Kidney tubule cell (primary cell): ENCODE data around the gene GPR141.
"Not testable (repeated sequence)": the region's sequence is repeated elsewhere in the genome, so short reads cannot be mapped to it uniquely, and the experiment has no call there.

Experiments used
- DNase-seq: peaks from one replicate; pipeline ENCODE4 v3.0.0-alpha.2; 2018; ENCODE audit warnings: low spot score

GPR141 gene

DNA sequence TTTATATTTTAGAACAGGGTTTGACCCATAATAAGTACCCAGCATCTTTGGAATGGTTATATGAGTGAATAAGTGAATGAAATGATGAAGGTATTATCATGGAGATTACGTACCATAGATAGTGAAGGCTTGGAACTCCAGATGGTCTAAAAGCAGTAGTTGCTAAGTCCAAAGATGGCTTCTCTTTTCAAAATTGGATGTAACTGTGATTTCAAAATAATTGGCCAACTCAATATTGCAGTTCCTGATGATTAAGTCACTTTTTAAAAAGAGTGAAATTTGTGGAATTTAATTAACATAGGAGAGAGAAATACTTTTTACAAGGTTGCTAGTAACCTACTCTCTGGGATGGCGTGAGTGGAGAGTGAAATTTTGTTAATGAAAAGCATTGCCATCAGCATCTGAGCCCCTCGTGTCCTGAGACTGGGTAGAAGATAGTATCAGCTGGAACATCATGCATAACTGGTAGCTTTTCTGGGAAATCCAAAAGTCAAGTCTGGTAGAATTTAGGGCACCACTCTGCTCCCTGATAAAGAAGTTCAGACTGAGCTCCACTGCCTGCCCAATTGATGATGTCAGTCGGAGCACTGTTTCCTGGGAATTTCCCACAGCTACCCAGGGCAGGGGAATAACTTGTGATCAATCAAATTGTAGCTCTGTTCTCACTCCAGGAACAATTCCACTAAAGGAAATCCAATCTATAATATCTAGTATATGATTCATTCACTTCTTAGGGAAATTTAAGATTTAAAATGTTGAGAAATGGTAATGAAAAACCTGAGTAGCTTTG is 3.2 kb downstream of the GPR141 start:
- DNase-seq = peak; percentile 11

DNA sequence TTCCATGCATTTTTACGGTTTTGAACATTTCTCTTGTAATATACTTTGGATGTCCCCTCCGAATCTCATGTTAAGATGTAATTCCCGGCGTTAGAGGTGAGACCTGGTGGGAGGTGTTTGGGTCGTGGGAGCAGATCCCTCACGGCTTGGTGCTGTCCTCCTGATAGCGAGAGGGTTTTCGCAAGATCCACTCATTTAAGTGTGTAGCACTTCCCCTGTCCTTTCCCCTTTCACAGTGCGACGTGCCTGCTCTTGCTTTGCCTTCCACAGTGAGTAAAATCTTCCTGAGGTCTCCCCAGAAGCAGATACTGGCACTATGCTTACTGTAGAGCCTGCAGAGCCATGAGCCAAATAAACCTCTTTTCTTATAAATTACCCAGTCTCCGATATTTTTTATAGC is 6.6 kb downstream of the GPR141 start:
- DNase-seq = no peak

DNA sequence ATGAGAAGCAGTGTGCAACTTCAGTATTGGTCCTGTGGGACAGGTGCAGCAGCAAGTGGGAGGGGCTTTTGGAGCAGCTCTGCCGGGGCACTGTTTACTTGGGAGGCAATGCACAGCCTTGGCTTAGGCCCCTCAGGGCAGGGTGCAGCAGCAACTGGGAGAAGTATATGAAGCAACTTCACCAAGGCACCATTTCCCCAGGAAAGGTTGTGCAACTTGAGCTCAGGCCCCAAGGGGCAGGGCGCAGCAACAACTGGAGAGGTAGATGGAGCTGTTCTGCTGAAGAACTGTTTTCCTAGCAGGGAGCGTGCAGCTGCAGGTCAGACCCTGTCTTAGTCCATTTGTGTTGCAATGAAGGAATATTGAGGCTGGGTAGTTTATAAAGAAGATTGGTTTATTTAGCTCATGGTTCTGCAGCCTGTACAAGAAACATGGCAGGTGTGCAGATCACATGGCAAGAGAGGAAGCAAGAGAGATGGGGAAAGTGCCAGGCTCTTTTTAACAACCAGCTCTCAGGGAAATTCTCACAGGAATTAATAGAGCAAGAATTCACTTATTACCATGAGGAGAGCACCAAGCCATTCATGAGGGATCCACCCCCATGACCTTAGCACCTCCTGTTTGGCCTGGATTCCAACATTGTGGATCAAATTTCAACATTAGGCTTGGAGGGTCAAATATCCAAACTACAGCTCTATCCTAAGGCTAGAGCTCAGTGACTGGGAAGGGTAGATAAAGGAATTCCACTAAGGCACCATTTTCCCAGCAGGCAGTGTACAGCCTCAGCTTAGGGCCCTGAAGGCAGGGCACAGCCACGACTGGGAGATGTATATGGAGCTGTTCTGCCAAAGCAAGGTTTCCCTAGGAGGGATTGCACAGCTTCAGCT is 10.9 kb downstream of the GPR141 start:
- no peak for DNase-seq

DNA sequence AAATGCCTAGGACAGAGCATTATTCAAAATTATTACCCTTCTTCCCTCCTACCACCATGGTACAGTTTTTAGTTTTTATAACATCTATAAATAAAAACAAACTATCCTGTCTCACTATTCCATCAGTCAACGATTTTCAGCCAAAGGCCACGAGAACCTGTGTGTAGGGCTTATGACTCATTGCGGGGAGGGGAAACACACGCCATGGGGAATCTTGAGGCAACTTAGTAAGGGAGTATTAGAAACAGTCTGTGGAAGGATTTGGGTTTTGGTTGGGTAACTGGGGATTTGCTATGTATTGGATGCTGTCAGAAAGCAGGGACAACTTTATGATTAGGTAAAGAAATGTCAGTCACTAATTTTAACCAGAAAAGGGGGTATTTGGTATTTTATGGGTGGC is 14.7 kb downstream of the GPR141 start:
- DNase-seq = no peak

DNA sequence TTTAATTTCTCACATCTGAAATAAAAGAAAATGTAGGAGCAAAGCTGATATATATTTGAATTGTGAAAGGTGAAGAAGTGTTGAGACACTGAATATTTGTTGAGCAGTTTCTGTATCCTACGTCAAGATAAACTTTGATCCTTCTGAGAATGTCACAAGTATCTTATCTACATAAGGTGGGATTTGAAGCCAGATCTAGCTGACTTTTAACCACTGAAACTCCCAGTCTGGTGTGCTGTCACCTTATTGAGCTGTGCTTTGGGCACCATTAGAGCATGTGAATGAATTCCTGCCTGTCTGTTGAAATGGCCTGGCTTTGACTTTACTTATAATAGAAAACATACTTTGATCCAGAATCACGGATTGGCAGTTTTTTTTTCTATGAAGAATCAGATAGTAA is 15.2 kb downstream of the GPR141 start:
- no peak for DNase-seq

DNA sequence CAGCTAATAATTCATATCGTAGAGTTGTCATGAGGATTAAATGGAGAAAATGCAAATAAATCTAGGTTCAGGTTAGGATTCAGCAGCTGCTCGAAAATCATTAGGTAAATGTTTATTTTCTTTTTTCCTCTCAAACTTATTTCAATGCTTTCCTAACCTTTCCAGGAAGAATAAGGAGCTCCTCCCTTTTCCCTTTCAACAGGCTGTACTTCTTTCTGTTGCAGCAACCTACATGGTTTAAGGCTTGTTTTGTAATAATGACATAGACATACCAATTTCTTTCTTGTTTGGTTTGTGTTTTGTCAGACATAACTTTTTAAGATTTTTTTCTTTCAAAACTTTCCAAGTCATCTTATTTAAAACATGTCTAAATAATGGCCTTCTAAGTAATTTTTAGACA is 18.2 kb downstream of the GPR141 start:
- no peak for DNase-seq

DNA sequence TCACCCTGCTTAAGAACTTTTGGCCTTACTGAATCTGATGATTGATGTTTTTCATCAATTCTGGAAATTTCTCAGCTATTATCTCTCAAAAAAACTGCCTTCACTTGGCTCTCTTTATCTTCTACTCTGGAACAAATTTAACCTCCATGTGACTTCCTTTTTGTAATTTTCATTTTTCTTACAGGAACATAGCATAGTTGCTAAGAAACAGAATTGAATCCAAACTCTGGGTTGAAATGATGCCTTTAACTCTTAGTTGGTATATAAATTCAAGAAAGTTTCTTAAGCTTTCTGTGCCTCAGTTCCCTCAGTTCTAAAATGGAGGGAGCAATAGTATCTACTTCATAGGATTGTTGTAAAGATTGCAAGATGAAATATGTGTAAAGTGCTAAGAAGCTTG is 19.8 kb downstream of the GPR141 start:
- DNase-seq = no peak

DNA sequence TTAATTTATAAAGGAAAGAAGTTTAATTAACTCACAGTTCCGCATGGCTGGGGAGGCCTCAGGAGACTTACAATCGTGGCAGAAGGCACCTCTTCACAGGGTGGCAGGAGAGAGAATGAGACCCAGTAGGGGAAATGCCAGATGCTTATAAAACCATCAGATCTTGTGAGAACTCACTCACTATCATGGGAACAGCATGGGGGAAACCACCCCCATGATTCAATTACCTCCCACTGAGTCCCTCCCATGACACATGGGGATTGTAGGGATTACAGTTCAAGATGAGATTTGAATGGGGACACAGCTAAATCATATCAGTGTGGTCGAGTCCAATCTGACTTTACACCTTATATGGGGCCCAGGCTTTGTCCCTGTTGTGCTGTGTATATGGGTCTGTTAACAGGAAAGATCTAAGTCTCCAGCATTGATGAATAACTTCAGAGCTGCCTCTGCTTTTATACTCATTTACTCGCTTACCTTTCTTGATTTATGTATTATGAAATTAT is 20.8 kb downstream of the GPR141 start:
- not testable (repeated sequence) for DNase-seq

DNA sequence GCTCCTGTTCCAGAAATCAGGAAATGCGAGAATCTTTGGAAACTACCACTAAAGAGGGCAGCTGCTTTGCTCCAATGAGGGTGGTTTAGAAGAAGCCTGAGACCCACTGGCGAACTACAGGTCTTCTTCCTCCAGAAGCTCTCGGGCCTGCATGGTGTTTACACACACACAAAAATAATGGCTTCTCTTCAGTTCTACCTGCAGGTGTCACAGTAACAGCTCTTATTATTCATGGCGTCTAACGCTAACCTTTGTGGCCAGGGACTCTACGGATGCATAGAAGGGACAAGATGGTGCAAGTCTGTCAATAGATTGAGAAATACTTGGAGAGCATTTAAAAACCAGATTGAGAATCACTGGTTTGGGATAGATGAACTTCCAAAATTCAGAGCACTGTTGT is 22.4 kb downstream of the GPR141 start:
- DNase-seq = no peak

DNA sequence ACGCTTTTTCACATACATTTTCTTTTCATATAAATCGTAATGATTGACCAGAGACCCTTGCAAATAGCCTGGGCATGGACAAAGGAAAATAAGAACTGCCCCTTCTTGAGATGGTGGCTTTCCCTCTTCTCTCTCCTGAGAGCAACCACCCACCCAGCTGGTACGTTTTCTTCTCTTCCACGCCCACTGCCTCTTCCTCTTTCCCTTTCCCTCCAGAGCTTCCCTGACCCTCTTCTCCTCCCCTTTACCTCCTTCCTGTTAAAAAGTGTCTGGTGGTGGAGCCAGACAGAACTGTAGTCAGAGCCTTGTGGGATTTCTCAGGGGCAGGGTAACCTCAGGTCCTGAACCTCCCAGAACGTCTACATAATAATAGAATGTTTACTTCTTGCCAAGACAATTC is 23.2 kb downstream of the GPR141 start:
- no peak for DNase-seq

DNA sequence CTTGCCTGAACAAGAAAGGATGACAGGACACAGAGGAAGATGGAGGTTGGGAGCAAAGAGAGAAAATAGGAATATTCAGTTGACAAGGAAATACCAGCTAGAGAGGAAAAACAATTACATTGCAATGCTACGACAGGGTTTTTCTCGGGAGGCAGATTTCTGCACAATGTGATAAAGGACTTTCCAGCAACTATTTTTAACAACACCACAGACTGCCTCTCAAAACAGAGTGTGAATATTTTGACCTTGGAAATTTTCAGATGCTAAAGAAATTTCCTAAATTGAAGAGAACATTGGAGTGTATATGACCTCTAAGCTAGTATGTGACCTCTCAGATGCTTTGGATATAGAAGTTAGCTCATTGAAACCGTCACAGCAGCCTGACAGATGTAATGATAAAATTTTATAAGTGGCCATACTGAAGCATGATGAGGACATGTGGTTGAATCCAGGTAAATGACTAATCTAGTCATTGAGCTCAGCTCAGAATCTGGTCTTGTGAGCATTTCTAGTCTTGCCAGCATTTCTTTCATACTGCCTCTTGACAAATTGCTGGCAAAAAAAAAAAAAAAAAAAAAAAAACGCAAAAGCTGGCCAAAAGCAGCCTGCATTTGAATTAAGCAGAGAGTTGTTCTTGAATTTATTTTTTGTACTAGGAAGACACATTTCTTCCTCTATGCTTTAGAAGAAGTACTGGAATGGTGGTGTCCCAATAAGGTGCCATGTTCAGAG is 24.4 kb downstream of the GPR141 start:
- DNase-seq = no peak

DNA sequence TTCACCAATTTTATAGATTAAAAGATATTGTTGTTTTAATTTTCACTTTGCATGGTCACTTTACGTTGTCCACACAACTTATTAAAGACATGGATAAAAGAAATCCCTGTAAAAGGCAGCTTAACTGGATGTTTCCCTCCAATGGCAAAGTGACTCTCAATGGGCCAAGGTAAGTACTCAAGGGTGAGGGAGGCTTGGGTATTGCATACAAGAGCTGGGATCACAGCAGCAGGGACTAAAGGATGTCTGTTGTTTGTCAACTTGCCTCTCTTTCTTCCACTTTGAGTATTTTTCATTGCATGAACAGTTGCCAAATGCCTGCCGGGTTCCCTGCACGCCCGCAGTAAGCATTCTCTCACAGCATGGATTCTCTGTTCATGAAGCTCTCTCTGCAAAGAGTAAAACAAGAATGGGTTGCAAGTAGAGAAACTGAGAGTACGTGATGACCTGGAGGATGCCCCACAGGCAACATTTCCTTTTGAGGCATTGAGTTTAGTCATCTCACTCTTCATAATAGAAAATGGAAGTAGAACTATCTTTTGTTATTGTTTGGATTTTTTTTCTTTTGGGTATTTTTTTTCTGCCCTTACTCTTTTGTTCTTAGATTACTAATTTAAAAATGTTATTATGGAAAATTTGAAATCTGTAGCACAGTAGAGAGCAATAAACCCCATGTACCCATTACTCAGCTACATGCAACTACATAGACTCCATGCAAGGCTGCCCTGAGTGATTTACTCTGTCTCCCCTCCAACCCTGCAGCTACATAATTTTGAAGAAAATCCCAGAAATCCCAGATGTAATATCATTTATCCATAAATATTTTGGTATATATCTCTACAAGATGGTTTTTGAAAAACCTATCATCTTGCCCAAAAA is 26.3 kb downstream of the GPR141 start:
- no peak for DNase-seq

DNA sequence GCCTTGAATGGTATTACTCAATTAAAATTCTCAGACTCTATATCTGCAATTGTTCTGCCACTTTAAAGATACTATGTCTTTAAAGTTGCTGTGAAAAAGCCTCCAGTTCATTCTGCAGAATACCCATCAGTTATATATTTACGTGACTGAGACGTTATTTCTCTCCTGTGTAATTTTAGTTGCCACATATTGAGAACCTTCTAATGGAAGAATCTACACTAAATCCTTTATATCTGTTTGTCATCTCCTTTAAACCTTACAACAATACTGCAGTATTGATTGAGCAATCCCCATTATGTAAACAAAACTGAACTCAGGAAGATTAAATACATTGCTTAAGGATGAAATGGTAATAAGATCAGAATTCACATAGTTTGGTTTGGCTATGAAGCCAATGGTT is 30.0 kb downstream of the GPR141 start:
- DNase-seq = no peak

DNA sequence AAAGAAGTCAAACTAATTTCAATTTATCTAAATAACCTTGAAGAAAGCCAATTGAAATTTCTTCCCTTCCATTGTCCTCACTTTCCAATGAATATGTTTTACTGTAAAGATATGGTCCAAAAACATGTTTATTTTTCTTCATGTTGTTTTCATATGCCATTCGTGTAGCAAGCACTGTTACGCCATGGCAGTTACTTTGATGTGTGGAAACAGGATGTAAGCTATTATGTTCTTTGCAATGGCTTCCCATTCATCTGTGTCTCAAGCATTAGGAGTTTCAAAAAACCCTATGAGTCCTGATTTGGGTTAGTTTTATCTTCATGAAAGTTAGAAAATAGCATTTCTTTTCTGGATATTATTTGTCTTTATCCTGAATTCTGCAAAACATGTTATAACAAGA is 31.0 kb downstream of the GPR141 start:
- no peak for DNase-seq

DNA sequence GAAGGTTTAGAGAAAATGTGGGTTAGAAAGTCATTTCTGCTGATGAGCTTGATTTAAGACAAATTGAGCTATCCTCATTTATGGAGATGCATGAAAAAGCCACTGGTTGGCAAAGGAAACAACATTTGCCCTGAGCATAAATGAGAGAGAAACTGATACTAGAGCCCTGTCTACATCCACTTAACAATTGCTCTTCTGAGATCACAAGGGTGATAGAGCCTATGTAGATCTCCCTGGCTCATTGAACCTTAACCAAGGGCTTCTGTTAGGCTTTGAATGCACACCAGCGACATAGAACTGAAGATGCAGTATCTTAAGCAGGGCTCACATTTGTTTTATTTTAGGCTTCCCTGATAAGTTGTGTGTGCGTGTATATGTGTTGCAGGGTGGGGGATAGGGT is 35.0 kb downstream of the GPR141 start:
- no peak for DNase-seq

DNA sequence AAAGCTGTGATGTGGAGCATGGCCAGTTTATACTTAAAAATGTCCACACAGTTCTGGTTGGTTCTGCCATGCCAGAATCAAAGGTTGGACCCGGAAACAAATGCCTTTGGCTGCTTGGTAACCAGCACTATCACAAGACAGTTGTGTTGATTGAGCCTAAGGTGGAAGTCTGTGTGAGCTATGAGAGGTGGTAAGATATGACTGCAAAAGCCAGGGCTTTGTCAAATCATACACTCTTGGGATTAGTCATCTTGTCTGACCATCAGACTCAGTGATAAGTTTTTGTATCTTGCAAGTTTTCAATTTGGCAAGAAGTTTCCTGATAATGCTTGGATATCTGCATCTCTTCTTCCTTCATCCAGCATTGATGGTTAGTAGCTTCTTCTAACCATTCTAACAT is 35.5 kb downstream of the GPR141 start:
- DNase-seq = no peak

DNA sequence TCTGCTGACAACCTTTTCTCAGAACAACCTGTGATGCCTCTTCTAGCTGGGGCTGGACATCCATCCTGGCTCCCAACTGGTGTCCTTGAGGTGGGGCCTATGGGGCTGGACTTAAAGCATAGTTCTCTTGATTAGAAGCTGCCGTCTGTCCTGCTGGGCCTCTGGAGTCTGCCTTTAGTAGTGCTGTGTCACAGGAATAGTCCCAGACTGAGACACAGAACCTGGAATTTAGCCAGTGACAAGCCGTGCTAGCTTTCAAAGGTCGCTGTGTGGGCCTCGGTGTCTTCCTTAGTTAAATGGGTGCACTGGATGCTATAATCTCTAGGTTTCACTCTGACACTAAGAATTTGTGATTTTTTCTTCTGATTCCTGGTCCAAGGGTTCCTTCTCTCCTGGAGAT is 41.2 kb downstream of the GPR141 start:
- no peak for DNase-seq

DNA sequence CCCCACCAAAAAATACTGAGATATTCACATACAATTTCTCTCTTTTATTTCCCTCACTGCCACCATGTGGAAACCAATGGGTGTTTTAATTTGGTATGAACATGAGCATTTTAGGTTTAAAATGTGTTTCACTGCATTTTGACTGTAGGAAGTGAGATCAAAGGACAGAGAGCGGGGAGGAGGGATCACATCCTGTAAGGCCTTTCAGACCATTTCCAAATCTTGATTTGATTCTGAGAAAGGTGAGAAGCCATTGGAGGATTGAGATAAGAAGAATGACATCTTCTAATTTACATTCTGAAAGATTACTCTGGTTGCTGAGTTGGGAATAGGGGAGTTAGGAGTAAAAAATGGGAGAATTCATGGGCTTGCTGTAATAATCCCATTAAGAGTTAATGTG is 42.5 kb downstream of the GPR141 start:
- no peak for DNase-seq

DNA sequence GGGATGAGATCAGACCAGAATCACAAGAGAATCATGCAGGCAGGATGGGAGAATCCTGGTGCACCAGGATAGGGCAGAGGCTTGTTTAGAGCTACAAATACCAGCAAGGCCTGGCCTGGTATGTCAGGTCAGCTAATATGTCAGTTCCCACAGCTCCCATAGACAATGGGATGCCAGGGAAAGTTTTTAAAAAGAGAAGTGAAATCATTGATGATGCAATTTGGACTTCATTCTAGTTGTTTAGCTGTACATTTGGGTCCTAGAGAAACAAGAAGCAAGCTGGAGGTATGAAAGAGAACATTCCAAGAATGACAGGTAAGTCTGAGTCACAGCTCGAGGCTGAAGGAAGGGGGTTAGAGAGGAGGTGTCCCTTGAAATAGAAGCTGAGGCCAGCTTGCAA is 45.2 kb downstream of the GPR141 start:
- DNase-seq = peak; percentile 76

DNA sequence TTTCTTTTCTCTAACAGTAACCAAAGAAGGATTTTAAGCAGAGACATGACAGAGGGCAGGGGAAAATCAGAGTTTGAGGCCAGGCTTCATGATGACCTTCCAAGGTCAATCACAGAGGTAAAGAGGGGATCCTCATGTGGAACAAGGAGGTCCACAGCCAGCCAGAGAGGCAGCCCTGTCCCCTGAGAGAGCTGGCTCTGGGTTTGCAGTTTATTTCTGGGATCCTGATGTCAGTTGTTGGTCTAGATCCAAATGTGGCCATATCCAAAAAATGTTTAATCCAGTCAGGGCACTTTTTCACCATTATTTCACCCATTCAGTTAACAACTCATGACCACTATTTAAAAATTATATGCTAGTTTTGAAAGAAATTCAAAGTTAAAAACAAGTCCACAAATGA is 45.6 kb downstream of the GPR141 start:
- DNase-seq = no peak

DNA sequence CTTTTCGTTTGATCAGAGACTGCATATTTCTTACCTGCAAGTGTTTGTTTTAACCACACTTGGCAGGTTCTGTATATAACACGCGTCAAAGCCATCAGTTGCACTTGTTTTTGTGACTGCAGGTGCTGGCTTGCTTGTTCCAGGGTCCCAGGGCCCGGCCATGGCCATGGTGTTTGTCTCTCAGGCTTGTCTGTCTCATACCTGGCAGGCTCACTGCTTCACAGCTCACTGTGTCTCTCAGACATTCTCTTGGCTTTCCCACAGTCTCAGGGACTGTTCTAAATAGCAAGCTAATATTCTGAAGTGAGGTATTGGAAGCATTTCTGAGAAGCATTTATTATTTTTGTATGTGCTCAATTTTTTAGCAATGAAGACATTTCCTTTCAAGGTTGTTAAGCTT is 46.9 kb downstream of the GPR141 start:
- DNase-seq = peak; percentile 7

DNA sequence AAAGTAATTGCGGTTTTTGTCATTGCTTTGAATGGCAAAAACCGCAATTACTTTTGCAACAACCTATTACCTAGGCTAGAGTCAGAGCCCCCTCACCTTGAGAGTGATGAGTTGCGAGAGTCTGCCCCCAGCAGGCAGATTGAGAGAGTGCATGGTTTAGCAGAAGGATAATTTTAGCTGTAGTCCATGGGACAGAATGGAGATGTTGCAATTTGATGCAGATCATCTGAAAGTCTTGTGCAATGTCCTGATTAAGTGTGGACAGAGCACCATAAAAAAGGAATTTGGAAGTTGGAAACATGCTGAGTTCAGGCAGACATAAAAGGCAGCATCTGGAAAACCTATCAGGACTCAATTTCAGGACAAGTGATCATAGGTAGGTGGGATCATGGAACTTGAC is 48.7 kb downstream of the GPR141 start:
- DNase-seq = peak; percentile 18
